GM21526 (cell line): ENCODE measurements around the gene BABAM2.

Experiments
- ATAC-seq: cut with Tn5 transposase; IDR thresholded peaks from one replicate; pipeline ENCODE4 v1.9.1; 2021; ENCODE audit warnings: moderate library complexity; ENCODE audit not compliant: unreplicated experiment, low FRiP score

Gene BABAM2

GRCh38 chr2:28377984-28378678 is 487.6 kb downstream of the BABAM2 start:
- ATAC-seq: no peak

- no peak for ATAC-seq
Measured at GRCh38 chr2:28378679-28379584, 488.4 kb downstream of the BABAM2 start.

DNA sequence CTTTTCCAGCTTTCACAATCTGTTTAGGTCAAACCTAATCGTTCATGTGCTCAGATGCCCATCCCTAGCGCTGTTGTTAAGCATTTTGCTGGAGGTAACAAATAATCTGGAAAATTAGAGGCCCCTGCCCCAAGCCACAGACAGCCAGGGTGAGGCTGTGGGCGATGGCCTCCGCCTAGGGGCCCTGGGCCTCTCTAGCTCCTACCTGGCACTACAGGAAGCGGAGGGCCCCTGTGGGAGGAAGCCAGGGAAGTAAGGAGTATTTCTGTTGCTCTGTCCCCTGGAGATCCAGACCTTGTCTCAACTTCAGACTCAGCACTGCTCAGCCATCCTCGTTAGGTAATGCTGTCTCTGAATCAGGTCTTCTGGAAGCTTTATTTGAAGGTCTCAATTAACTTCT is 489.7 kb downstream of the BABAM2 start:
- ATAC-seq: no peak

- no peak for ATAC-seq
Measured at GRCh38 chr2:28381225-28382180, 491.0 kb downstream of the BABAM2 start.

DNA sequence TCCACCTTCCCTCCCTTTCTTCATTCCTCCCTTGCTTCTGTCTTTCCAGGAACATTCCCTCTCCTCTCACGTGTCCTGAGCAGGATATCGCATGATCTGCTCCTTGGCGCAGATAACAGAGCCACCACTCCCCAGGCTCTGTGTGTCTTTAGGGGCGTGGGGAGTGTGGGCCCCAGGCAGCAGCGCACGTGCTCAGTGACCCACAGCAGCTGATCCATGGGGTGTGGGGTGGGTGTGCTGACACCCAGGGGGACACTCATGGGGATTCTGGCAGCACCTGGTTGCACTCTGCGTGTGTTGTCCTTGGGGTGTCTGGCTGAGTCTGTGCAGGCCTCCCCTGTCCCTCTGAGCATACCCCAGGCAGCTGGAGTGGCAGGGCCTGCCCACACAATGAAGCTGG is 492.2 kb downstream of the BABAM2 start:
- ATAC-seq: no peak

DNA sequence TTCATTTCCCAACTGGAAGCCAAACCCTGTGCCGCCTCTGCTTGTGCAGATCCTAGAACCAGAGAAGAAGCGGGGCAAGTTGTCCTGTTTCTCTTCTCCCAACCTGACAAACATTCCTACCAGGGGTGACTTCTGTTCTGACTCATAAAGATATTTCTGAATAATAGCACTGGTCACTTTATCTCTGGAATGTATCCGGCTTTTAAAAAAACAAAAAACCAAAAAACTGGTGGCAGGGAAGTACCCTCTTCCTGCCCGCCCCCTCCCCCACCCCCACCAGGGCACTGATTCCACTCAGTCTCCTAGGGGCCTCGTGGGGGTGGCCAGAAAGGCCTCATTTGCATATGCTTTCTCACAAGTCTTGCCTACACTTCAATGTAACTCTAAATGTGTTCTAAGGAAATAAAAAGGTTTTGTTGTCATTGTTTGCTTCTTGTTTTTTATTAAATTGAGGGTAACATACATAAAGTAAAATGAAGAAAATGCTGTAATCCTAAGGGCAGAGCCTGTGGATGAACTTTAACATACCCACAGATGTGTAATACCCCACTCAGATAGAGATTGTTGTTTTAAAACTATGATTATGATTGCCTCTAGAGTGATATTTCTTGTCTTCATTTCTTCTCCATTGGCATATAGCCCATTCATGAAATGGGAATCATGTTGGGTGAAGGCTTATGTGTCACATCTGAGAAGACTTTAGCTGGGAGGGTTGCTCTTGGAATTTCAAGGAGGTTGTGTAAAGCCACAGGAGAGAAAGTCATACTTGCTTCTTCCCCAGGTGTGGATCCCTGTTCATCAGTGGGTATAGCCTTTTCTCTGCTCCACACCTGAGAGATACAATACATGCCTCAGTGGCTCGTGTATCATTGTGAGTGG is 496.8 kb downstream of the BABAM2 start:
- no peak for ATAC-seq
